ENCODE measurements around the gene BPIFB6. TPM values are rescaled to one million over a fixed set of nuclear protein-coding genes. Genes with fewer than 3 reads are reported as not detected.

Gene BPIFB6
- total RNA-seq, result not detected

DNA sequence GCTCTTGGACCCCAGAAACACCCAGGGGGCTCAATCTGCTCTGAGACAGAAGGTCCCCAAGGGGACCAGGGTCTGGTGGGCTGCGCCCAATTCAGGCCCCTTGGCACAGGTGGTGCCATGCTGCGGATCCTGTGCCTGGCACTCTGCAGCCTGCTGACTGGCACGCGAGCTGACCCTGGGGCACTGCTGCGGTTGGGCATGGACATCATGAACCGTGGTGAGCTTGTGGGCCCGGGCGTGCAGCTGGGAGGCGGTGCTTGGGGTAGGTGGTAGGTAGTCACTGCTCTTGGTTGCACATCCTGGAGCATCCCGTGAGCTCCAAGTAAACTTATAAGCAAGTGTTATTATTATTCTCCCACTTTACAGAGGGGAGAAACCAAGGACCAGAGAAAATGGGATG, at the start of gene BPIFB6:
Gene BPIFB6, plus strand, starts transcription at position 118 of the 400 bp plus-strand sequence. Its CDS starts 0 bp downstream, at position 118.
- TF ChIP-seq, protein P1, sequence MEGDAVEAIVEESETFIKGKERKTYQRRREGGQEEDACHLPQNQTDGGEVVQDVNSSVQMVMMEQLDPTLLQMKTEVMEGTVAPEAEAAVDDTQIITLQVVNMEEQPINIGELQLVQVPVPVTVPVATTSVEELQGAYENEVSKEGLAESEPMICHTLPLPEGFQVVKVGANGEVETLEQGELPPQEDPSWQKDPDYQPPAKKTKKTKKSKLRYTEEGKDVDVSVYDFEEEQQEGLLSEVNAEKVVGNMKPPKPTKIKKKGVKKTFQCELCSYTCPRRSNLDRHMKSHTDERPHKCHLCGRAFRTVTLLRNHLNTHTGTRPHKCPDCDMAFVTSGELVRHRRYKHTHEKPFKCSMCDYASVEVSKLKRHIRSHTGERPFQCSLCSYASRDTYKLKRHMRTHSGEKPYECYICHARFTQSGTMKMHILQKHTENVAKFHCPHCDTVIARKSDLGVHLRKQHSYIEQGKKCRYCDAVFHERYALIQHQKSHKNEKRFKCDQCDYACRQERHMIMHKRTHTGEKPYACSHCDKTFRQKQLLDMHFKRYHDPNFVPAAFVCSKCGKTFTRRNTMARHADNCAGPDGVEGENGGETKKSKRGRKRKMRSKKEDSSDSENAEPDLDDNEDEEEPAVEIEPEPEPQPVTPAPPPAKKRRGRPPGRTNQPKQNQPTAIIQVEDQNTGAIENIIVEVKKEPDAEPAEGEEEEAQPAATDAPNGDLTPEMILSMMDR (IDR thresholded peaks at IDR 0.05), result no peak
- DNase-seq, result no peak
- Mint-ChIP-seq H3K4me1 (ENCODE audit: low read depth) (no peaks in the 10 kb centered on the region), H3K36me3 (ENCODE audit: low read depth) (no peaks in the 10 kb centered on the region), H3K27ac (no peak within 1 kb of the TSS), H3K27me3 (no peaks in the 10 kb centered on the region), H3K9me3 (peaks cover 5% of the 10 kb centered on the region), H3K4me3 (no peak within 1 kb of the TSS)
- ATAC-seq, result no peak
- intact Hi-C loops (cut with micrococcal nuclease), result no loop called here
- POLR2A ChIA-PET, result no interaction called here
- CTCF ChIA-PET, result no interaction called here

- Mint-ChIP-seq H3K4me3 (no peak overlapping the region), H3K27me3 (no peaks in the 10 kb centered on the region), H3K9me3 (no peaks in the 10 kb centered on the region), H3K27ac (no peak overlapping the region), H3K4me1 (ENCODE audit: low read depth) (peaks cover 2% of the 10 kb centered on the region), H3K36me3 (ENCODE audit: low read depth) (no peaks in the 10 kb centered on the region)
- no peak for DNase-seq
- ChIA-PET POLR2A (interaction anchor here (1.1 to 1.2 kb wide), 2 partner anchors 10 to 37 kb away, joined by 3 read pairs; no protein-coding TSS in a partner anchor), CTCF (interaction anchor here (0.9 to 1.2 kb wide), 2 partner anchors 15 to 37 kb away, joined by 3 to 4 read pairs; no protein-coding TSS in a partner anchor)
- TF ChIP-seq, protein P1 (IDR thresholded peaks at IDR 0.05), result no peak
- ATAC-seq, result no peak
- intact Hi-C loops (cut with micrococcal nuclease), result no loop called here
These were observed 48.6 kb upstream of the BPIFB6 start for GRCh38 chr20:32982617-32983458.

DNA sequence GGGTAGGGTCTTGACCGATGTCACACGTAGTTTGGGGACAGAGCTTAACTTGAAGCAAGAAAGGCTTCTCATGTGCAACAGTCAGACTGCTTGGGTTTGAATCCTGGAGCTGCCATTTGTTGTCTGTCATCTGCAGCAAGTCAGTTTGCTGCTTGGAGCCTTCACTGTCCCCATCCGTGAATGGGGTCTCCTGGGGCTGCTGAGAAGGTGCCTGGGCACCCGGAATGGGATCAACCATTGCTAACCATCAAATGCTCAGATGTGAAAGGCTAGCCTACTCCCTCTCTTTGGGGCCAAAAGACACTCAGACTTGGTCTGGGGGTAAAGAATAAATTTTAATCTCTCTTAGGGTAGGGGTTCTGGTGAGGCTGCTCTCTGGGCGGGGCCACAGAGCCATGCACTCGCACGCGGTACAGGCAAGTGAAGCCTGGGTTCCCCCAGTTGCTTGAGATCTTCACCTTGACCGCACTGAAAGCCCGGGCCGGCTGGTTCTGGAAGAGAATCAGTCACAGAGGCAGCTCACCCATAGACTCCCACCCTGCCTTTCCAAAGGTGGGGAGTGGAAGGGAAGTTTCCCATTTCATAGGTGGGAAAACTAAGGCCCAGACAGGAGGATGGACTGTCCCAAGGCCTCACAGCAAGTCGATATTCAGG, 47.9 kb upstream of the BPIFB6 start:
- TF ChIP-seq, protein P1 (IDR thresholded peaks at IDR 0.05), result no peak
- no peak overlapping the region for H3K4me3 Mint-ChIP-seq
- no peaks in the 10 kb centered on the region for H3K36me3 Mint-ChIP-seq (ENCODE audit: low read depth)
- CTCF ChIA-PET, result interaction anchor here (1.2 kb wide), 1 partner anchor 14 kb away, joined by 4 read pairs; no protein-coding TSS in a partner anchor
- DNase-seq, result no peak
- H3K27ac Mint-ChIP-seq, result no peak overlapping the region
- POLR2A ChIA-PET, result interaction anchor here (1.2 kb wide), 1 partner anchor 11 kb away, joined by 3 read pairs; no protein-coding TSS in a partner anchor
- no peaks in the 10 kb centered on the region for H3K9me3 Mint-ChIP-seq
- intact Hi-C loops (cut with micrococcal nuclease), result no loop called here
- H3K4me1 Mint-ChIP-seq (ENCODE audit: low read depth), result peaks cover 2% of the 10 kb centered on the region
- no peak for ATAC-seq
- H3K27me3 Mint-ChIP-seq, result no peaks in the 10 kb centered on the region

- no peaks in the 10 kb centered on the region for H3K9me3 Mint-ChIP-seq
- TF ChIP-seq, protein P1 (IDR thresholded peaks at IDR 0.05), result no peak
- CTCF ChIA-PET, result interaction anchor here (1.2 kb wide), 2 partner anchors 12 to 13 kb away, joined by 3 to 4 read pairs; no protein-coding TSS in a partner anchor
- H3K27ac Mint-ChIP-seq, result no peak overlapping the region
- POLR2A ChIA-PET, result interaction anchor here (1.2 kb wide), 1 partner anchor 12 kb away, joined by 3 read pairs; no protein-coding TSS in a partner anchor
- ATAC-seq (no peak), DNase-seq (no peak)
- H3K27me3 Mint-ChIP-seq, result no peaks in the 10 kb centered on the region
- no peaks in the 10 kb centered on the region for H3K36me3 Mint-ChIP-seq (ENCODE audit: low read depth)
- intact Hi-C loops (cut with micrococcal nuclease), result no loop called here
- no peak overlapping the region for H3K4me3 Mint-ChIP-seq
- H3K4me1 Mint-ChIP-seq (ENCODE audit: low read depth), result peaks cover 2% of the 10 kb centered on the region
These were observed 47.3 kb upstream of the BPIFB6 start for GRCh38 chr20:32984196-32984595.
